ENCODE data around the gene IPMK.

GRCh38 chr10:58316874-58317273 is 49.2 kb upstream of the IPMK start:
- TF ChIP-seq CTCF (IDR thresholded peaks at IDR 0.05) = no peak
- TF ChIP-seq POLR2A (IDR thresholded peaks at IDR 0.05; ENCODE audit: low read depth) = no peak
- TF ChIP-seq POLR2AphosphoS5 (IDR thresholded peaks at IDR 0.05) = no peak

All from esophagus muscularis mucosa (tissue), 3 donors.